ENCODE results near the gene TPPP. TPM values are rescaled to one million over a fixed set of nuclear protein-coding genes. Genes with fewer than 3 reads are reported as not detected.
"Not testable (repeated sequence)": the region's sequence is repeated elsewhere in the genome, so short reads cannot be mapped to it uniquely, and the experiment has no call there.

The TPPP gene
- total RNA-seq, 4 donors from 2014 or later: 7.2 to 11.1 (median 8.4) TPM

GRCh38 chr5:717143-717542 lies 24.0 kb upstream of the TPPP start:
- WGBS, 2 donors: 70 to 77% methylated on average over 7 of the region's 7 CpGs
- intact Hi-C loops (cut with DNase I): no loop called here

GRCh38 chr5:716740-717139 lies 23.6 kb upstream of the TPPP start:
- WGBS, 2 donors: 78 to 92% methylated on average over 4 of the region's 4 CpGs
- H3K27ac ChIP-seq; intact Hi-C loops (cut with DNase I); H3K4me3 ChIP-seq (replicated peaks in 1 of 3); H3K4me1 ChIP-seq; H3K9me3 ChIP-seq; H3K36me3 ChIP-seq; H3K27me3 ChIP-seq; DNase-seq: not testable (repeated sequence)

More at GRCh38 chr5:717143-717542, 24.0 kb upstream of the TPPP start:
- Histone ChIP-seq H3K27me3 (no peaks in the 10 kb centered on the region), H3K4me1 (no peaks in the 10 kb centered on the region), H3K27ac (no peak overlapping the region), H3K36me3 (no peaks in the 10 kb centered on the region), H3K9me3 (no peaks in the 10 kb centered on the region), H3K4me3 (replicated peaks in 1 of 3) (no peak overlapping the region)
- no peak for DNase-seq
- TF ChIP-seq POLR2A (IDR thresholded peaks at IDR 0.05) (no peak), CTCF (IDR thresholded peaks at IDR 0.05) (no peak)

- intact Hi-C loops (cut with DNase I); H3K36me3 ChIP-seq; H3K4me3 ChIP-seq (replicated peaks in 1 of 3); H3K27ac ChIP-seq; DNase-seq; H3K9me3 ChIP-seq; H3K27me3 ChIP-seq; H3K4me1 ChIP-seq: not testable (repeated sequence)
- WGBS, 2 donors: 91 to 93% methylated on average over 4 of the region's 4 CpGs
Observed at GRCh38 chr5:715636-716035, 22.5 kb upstream of the TPPP start.

- H3K4me3 ChIP-seq (replicated peaks in 1 of 3); DNase-seq; intact Hi-C loops (cut with DNase I); H3K27ac ChIP-seq; H3K4me1 ChIP-seq; H3K27me3 ChIP-seq; H3K36me3 ChIP-seq; H3K9me3 ChIP-seq: not testable (repeated sequence)
- 77 to 85% methylated on average over 7 to 8 of the region's 8 CpGs for WGBS, 2 donors
Observed at GRCh38 chr5:714215-715118, 21.3 kb upstream of the TPPP start.

GRCh38 chr5:713686-714085 lies 20.5 kb upstream of the TPPP start:
- intact Hi-C loops (cut with DNase I); H3K27me3 ChIP-seq; H3K4me1 ChIP-seq; H3K4me3 ChIP-seq (replicated peaks in 1 of 3); H3K36me3 ChIP-seq; H3K9me3 ChIP-seq; DNase-seq; H3K27ac ChIP-seq: not testable (repeated sequence)
- WGBS, 2 donors: 46 to 70% methylated on average over 3 of the region's 3 CpGs

GRCh38 chr5:708848-709517 lies 15.8 kb upstream of the TPPP start:
- H3K27ac ChIP-seq; H3K36me3 ChIP-seq; H3K27me3 ChIP-seq; intact Hi-C loops (cut with DNase I); H3K4me3 ChIP-seq (replicated peaks in 1 of 3); H3K9me3 ChIP-seq; H3K4me1 ChIP-seq; DNase-seq: not testable (repeated sequence)
- WGBS, 2 donors: 87 to 88% methylated on average over 1 to 2 of the region's 3 CpGs

GRCh38 chr5:708374-708773 lies 15.2 kb upstream of the TPPP start:
- intact Hi-C loops (cut with DNase I): not testable (repeated sequence)

GRCh38 chr5:706127-706526 lies 13.0 kb upstream of the TPPP start:
- H3K27ac ChIP-seq; H3K9me3 ChIP-seq; H3K4me1 ChIP-seq; intact Hi-C loops (cut with DNase I); H3K27me3 ChIP-seq; DNase-seq; H3K36me3 ChIP-seq; H3K4me3 ChIP-seq (replicated peaks in 1 of 3): not testable (repeated sequence)
- 77 to 80% methylated on average over 7 of the region's 7 CpGs for WGBS, 2 donors

More at GRCh38 chr5:708374-708773, 15.2 kb upstream of the TPPP start:
- not testable (repeated sequence) for H3K4me1 ChIP-seq; H3K9me3 ChIP-seq; H3K4me3 ChIP-seq (replicated peaks in 1 of 3); H3K36me3 ChIP-seq; DNase-seq; H3K27ac ChIP-seq; H3K27me3 ChIP-seq
- WGBS, 2 donors: 93 to 94% methylated on average over 4 of the region's 4 CpGs

GRCh38 chr5:696753-697702 lies 3.9 kb upstream of the TPPP start:
- H3K27me3 ChIP-seq; H3K27ac ChIP-seq; H3K4me3 ChIP-seq (replicated peaks in 1 of 3); intact Hi-C loops (cut with DNase I); H3K9me3 ChIP-seq; H3K4me1 ChIP-seq; DNase-seq; H3K36me3 ChIP-seq: not testable (repeated sequence)
- WGBS, 2 donors: 81 to 94% methylated on average over 15 to 16 of the region's 21 CpGs

- H3K27ac ChIP-seq; H3K4me1 ChIP-seq; H3K36me3 ChIP-seq; intact Hi-C loops (cut with DNase I); H3K27me3 ChIP-seq; DNase-seq; H3K9me3 ChIP-seq; H3K4me3 ChIP-seq (replicated peaks in 1 of 3): not testable (repeated sequence)
- WGBS, 2 donors: 80% methylated on average over 3 of the region's 8 CpGs; no CpG with 5 or more reads in 1 of the 2 donors
Observed at GRCh38 chr5:696191-696590, 3.0 kb upstream of the TPPP start.

- 90 to 100% methylated on average over 1 to 4 of the region's 13 CpGs for whole genome bisulfite sequencing, 2 donors
- DNase-seq; H3K9me3 ChIP-seq; H3K4me1 ChIP-seq; H3K4me3 ChIP-seq (replicated peaks in 1 of 3); H3K27me3 ChIP-seq; H3K27ac ChIP-seq; intact Hi-C loops (cut with DNase I); H3K36me3 ChIP-seq: not testable (repeated sequence)
Observed at GRCh38 chr5:695475-695874, 2.3 kb upstream of the TPPP start.
